Uterus (tissue), 2 donors: ENCODE measurements around the gene DTD1.

Experiments used
- CTCF ChIP-seq, 4 experiments: fragments of 200-600 bp in 2 of 4; fragments of 450-650 bp in 2 of 4; sonication (generic) in 2 of 4; IDR thresholded peaks; one replicate each; pipeline ENCODE4 v1.5.1; 2016 to 2019; ENCODE audit warnings: antibody characterized with exemption in 4 of 4, mild to moderate bottlenecking in 2 of 4, moderate library complexity in 1 of 4
- POLR2A ChIP-seq, 2 donors: fragments of 450-650 bp; IDR thresholded peaks; one replicate each; pipeline ENCODE4 v1.6.1; 2016; ENCODE audit warnings: antibody characterized with exemption in 2 of 2, mild to moderate bottlenecking in 1 of 2, moderate library complexity in 1 of 2

- TF ChIP-seq CTCF (IDR thresholded peaks at IDR 0.05) (no peak), POLR2A (IDR thresholded peaks at IDR 0.05) (no peak)
Observed at GRCh38 chr20:18545566-18545965, 42.3 kb upstream of the DTD1 start.
